ENCODE results near the gene SLC1A3.

SLC1A3 gene

GRCh38 chr5:36717131-36717695, 110.8 kb downstream of the SLC1A3 start:
- Histone ChIP-seq H3K79me2 (ENCODE audit: insufficient read depth, low read depth) (no peaks in the 10 kb centered on the region), H3K27me3 (ENCODE audit: insufficient read depth, low read depth) (no peaks in the 10 kb centered on the region), H3K4me2 (no peak overlapping the region), H3K27ac (no peak overlapping the region), H4K20me1 (ENCODE audit: insufficient read depth) (no peaks in the 10 kb centered on the region), H2AFZ (ENCODE audit: low read depth) (no peak overlapping the region), H3K4me1 (ENCODE audit: low read depth, poor library complexity, severe bottlenecking) (peaks cover 14% of the 10 kb centered on the region), H3K36me3 (ENCODE audit: insufficient read depth) (no peaks in the 10 kb centered on the region), H3K4me3 (IDR thresholded peaks at IDR 0.05; ENCODE audit: insufficient read depth, low read depth, low read length) (no peak overlapping the region), H3K9ac (no peak overlapping the region)
- no peak for TF ChIP-seq CTCF (conservative IDR thresholded peaks at IDR 0.05; ENCODE audit: low read depth, low read length)

GRCh38 chr5:36719282-36719681, 112.9 kb downstream of the SLC1A3 start:
- Histone ChIP-seq H3K27ac (no peak overlapping the region), H3K4me2 (no peak overlapping the region), H3K36me3 (ENCODE audit: insufficient read depth) (no peaks in the 10 kb centered on the region), H3K4me3 (IDR thresholded peaks at IDR 0.05; ENCODE audit: insufficient read depth, low read depth, low read length) (no peak overlapping the region), H3K27me3 (ENCODE audit: insufficient read depth, low read depth) (no peaks in the 10 kb centered on the region), H2AFZ (ENCODE audit: low read depth) (no peak overlapping the region), H3K4me1 (ENCODE audit: low read depth, poor library complexity, severe bottlenecking) (peaks cover 34% of the 10 kb centered on the region), H3K9ac (no peak overlapping the region), H4K20me1 (ENCODE audit: insufficient read depth) (no peaks in the 10 kb centered on the region), H3K79me2 (ENCODE audit: insufficient read depth, low read depth) (no peaks in the 10 kb centered on the region)
- no peak for TF ChIP-seq CTCF (conservative IDR thresholded peaks at IDR 0.05; ENCODE audit: low read depth, low read length)

- no peak overlapping the region for H3K27ac ChIP-seq
- no peaks in the 10 kb centered on the region for H4K20me1 ChIP-seq (ENCODE audit: insufficient read depth)
- no peaks in the 10 kb centered on the region for H3K27me3 ChIP-seq (ENCODE audit: insufficient read depth, low read depth)
- peaks cover 46% of the 10 kb centered on the region for H3K4me1 ChIP-seq (ENCODE audit: low read depth, poor library complexity, severe bottlenecking)
- no peak overlapping the region for H3K4me3 ChIP-seq (IDR thresholded peaks at IDR 0.05; ENCODE audit: insufficient read depth, low read depth, low read length)
- no peaks in the 10 kb centered on the region for H3K36me3 ChIP-seq (ENCODE audit: insufficient read depth)
- H2AFZ ChIP-seq (ENCODE audit: low read depth): no peak overlapping the region
- H3K79me2 ChIP-seq (ENCODE audit: insufficient read depth, low read depth): no peaks in the 10 kb centered on the region
- no peak overlapping the region for H3K9ac ChIP-seq
- H3K4me2 ChIP-seq: no peak overlapping the region
- TF ChIP-seq CTCF (conservative IDR thresholded peaks at IDR 0.05; ENCODE audit: low read depth, low read length): no peak
These were observed 114.3 kb downstream of the SLC1A3 start for GRCh38 chr5:36720688-36721087.

GRCh38 chr5:36721664-36722235, 115.3 kb downstream of the SLC1A3 start:
- Histone ChIP-seq H3K4me3 (IDR thresholded peaks at IDR 0.05; ENCODE audit: insufficient read depth, low read depth, low read length) (no peak overlapping the region), H3K79me2 (ENCODE audit: insufficient read depth, low read depth) (no peaks in the 10 kb centered on the region)

More at GRCh38 chr5:36721664-36722235, 115.3 kb downstream of the SLC1A3 start:
- Histone ChIP-seq H3K36me3 (ENCODE audit: insufficient read depth) (no peaks in the 10 kb centered on the region), H2AFZ (ENCODE audit: low read depth) (no peak overlapping the region), H3K27me3 (ENCODE audit: insufficient read depth, low read depth) (no peaks in the 10 kb centered on the region), H3K9ac (no peak overlapping the region), H3K4me2 (no peak overlapping the region), H4K20me1 (ENCODE audit: insufficient read depth) (no peaks in the 10 kb centered on the region), H3K27ac (no peak overlapping the region), H3K4me1 (ENCODE audit: low read depth, poor library complexity, severe bottlenecking) (peaks cover 46% of the 10 kb centered on the region)
- no peak for TF ChIP-seq CTCF (conservative IDR thresholded peaks at IDR 0.05; ENCODE audit: low read depth, low read length)
